ENCODE measurements around the gene PICK1.
A peak's percentile ranks its signal among the peaks of the same experiment; 100 is the strongest.

The PICK1 gene

DNA sequence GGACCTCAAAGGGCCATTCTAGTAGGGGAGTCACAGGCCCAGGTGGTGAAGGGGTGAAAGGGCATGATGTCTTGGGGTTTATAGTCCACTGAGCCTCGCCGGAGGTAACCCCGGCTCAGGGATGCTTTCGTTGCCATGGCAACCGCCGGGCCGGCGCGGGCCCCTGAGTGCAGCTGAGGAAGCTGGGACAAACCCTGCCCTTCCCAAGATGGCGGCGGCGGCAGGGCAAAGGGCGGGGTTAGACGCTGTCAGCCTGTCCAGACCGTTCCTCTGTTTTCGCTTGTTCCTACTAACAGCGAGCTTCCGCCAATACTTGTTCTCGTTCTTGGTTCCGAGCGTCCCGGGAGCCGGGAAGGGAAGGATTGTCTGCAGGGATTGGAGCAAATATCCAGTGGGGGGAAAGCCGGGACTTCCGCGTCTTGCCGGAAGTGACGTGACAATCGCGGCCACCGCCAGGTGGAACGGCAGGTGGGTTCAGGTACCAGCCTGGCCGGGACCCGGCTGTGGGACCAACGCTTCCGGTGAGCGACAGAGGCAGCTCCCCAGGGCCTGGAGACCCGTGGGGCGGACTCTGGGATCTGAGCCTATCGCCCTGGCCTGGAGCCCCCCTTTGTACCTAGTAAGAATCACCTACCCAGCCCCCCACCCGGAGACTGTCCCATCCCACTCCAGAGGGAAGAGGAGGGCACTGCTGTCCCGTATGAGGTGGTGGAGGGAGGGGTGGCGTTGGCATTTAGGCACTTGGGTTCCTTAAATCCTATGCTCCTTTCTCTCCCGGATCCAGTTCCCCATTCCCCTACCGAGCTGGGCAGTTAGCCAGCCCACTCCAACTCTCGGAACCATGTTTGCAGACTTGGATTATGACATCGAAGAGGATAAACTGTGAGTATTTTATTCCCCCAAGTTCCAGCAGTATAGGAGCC is at the start of gene PICK1:
TSS of gene PICK1 (plus strand) at position 436 of the 923 bp plus-strand sequence. CDS start at position 842, 406 bp downstream.
- FAIRE-seq = peak; percentile 91

DNA sequence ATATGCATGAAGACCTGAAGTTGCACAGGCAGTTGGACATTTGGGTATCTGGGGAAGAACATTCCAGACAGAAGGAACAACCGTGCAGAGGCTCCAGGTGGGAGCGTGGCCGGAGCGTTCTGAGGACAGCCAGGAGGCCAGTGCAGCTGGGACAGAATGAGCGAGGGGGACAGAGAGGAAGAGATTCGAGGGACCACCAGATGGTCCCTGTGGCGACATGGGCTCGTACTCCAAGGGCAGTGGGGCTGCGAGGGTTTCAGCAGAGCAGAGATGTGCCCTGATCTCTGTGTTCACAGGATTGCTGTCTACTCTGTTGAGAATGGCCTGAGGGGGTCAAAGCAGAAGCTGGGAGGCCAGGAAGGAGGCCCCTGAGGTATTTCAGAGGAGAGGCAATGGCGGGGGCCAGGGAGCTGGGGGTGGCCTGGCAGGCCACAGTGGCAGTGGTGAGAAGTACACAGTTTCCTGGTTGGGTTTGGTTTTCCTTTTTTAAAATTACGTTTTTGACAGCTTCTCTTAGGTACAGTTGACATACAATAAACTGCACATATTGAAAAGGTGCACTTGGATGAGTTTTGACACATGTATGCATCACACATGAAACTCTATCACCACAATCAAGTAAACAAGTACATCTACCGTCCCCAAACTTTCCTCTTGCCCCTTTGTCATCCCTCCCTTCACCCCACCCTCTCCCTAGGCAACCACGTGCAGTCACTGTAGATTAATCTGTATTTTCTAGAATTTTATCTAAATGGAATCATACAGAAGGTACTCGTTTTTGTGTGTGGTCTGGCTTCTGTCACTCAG is 48.0 kb upstream of the PICK1 start:
- no peak for FAIRE-seq

DNA sequence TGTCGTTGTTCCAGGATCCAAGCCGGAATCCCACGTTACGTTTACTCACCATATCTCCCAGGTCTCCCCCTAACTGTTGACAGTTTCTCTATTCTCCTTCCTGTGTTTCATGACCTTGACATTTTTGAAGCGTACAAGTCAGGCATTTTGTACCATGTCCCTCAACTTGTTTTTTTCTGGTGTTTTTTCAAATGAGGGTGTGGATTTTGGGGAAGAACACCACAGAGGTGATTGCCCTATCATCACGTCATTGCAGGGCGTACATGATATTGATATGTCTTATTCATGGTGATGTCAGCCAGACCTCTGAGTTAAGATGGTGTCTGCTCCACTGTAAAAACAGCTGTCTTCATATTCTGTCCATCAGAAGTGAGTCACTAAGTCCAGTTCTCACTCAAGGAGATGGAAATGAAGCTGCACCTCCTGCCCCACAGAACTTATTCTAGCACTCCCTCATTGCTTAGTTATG is 44.6 kb upstream of the PICK1 start:
- no peak for FAIRE-seq

DNA sequence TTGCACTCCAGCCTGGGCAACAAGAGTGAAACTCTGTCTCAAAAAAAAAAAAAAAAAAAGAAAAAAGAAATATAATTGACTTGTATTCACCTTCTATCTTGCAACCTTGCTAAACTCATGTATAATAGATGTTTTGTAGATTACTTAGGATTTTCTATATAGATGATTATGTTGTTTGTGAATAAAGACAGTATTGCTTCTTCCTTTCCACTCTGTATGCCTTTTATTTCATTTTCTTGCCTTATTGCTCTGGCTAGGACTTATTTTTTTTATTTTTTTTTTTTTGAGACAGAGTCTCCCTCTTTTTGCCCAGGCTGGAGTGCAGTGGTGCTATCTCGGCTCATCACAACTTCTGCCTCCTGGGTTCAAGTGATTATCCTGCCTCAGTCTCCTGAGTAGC is 43.1 kb upstream of the PICK1 start:
- FAIRE-seq = no peak

DNA sequence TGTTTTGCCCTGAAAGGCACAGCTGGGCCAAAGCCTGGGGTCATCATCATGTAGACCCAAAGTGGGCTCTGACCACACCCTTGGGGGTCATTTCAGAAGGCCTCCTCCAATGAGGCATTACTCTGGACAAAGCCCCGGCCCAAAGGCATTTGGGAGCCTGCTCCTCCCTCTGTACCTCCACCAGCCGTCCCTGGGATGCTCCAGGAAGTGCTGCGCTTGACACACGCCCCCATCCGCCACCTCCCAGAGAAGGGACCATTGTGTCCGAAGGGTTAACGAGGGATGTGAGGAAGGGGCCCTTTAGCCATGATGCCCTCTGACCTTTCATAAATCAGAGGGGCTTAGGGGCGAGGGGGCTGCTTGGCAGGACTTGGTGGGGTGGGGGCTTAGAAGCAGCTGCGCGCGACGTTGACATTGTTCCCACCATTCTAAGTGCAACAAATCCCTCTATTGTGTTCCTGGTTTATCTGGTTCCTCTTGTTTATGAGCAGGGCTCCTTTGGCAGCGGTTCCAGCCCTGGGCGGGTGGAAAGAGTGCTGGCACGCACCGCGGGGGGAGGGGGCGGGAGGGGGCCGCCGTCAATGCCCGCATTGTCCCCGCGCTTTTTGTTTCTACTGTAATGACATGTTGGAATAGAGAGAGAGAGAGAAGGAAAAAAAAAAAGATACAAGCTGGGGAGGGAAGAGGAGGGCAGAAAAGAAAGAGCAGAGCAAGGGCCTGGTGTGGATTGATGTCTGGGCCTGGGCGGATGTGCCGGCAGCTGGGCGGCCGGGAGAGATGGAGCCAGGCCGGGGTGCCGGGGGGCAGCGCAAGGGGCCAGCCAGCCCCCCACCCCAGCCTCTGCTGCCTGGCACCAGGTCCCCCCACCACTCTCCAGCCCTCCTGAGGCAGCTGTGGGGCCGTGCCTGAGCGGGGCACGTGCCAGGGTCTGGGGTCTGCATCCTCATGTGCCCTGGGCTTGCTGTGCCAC is 40.7 kb upstream of the PICK1 start:
- no peak for FAIRE-seq

DNA sequence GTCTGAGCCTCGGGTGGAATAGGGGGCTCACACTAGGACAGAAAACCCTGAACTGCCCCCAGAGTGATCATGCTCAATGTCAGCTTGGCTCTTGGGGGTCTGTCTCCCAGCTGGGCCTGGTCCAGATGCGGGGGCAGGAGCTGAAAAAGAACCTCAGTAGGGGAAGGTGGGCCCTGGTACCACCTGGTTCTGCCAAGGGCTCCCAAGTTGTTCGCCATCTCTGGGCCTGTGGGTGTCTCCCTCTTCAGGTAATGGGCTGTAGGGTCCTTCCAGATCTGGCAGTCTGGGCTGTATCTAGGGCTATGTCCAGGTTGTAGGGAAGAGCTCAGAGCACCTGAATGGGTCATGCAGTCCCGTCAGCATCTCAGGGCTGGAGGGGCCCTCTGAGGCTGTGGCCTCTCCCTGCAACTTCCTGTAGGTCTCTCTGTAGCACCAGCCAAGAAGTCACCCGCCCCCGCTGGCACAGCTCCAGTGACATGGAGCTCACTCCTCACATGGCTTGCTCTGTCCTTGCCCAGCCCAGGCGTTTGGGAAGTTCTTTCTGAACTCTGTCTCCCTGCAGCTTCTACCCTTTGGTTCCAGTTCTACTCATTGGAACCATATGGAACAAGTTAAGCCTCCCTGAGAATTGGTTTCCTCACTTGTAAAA is 39.8 kb upstream of the PICK1 start:
- no peak for FAIRE-seq

DNA sequence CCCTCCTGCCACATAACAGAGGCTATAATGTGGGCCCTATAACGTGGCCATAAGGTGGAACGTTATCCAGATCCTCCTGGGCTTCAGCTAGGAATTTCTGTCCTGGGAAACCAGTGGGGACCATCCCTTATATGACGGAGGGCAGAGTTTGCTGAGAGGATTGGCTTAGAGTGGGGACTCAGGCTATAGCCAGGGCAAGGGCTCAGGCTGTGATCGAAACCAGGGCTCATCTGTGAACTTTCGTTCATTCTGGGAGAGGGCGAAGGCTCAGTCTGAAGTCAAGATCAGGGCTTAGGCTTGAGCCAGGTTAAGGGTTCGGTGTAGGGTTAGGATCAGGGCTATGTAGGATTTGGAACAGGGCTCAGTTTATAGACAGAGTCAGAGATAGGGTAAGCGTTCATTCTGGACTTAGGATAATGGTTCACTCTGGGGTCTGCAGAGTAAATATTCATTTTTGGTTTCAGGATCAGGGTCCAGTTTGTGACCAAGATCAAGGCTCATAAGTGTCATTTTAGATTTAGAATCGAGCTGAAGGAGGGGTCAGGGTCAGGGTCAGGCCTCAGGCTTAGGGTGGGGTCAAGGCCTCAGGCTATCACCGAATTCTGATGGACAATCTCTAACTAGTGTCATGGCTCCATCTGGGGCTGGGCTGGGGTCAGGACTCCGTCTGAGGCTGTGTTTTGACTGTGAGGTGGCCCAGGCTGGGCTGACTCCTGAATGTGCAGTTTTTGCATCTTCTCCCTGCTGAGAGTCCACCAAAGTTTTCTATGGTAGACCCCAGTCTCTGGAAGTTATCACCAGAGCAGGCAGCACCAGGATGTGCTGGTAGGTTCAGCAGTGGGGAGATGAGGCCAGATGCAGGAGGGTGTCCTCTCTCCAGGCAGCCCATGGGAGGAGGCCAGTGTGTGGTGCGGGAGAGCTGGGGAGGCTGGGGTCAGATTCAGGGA is 39.0 kb upstream of the PICK1 start:
- no peak for FAIRE-seq

DNA sequence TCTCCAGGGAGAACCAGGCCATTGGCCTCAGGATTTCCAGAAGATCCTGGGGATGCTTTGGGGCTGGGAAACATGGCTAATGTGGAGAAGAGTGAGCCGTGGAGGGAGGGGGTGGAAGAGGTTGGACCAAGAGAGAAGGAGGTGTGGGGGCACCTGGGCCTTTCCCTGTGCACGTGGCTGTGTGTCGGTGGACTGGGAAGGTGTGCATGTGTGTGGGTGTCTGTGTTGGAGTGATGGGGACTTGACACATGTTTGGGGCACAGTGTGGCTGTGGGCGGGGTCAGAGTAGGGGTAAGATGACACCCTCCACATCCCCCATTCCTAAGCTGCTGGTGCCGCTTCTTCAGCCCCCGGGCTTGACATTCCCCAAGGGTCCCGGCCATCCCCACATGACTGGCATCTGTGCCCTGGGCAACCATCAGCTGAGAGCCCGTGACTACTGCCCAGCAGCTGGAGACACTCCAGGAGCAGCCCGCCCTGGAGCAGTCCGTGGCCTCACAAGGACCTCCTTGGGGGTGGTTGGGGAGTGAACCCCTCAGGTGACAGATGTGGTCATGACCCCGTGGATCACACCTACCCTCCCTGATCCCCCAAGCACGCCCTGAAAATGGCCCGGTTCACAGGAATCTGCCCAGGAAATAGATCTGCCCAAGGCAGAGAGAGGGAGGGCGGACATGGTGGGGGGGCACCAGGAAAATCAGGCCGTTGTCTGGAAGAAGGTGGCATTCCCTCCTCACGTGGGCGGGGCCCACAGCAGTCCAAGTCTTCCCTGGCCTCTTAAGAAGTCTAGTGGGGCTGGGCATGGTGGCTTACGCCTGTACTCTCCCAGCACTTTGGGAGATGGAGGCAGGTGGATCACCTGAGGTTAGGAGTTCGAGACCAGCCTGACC is 38.0 kb upstream of the PICK1 start:
- no peak for FAIRE-seq

DNA sequence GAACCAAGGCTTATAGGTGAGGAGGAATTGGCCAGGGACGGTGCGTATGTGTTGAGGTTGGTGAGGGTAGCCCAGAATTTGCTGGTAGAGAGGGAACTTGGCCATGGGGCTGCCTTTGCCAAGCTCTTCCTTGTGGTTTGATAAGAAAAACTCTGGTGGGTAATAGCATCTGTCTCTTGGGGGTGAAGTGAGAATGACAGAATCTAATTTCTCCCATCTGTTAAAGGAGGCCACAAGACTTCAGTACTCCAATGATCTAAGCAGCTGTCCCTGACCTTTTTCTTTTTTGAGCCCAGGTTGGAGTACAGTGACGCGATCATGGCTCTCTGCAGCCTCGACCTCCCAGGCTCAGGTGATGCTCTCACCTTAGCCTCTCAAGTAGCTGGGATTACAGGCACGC is 36.0 kb upstream of the PICK1 start:
- FAIRE-seq = no peak

DNA sequence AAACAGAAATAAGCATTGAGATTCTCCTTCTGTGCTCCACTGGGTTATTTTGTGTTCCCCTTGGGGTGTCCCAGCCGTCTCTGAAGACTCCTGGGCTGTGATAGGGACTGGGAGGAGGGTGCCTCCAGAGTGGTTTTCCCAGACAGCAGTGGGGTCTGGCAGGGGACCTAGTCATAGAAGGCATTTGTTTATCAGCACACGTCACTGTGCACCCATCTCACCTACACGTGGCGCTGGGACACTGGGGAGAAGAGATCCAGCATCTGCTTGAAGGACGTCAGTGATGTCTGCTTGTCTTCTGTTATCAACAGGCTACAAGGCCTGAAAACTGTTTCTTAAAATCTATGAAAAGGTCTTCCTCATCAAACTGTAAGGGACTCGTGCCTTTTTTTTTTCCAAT is 34.2 kb upstream of the PICK1 start:
- FAIRE-seq = no peak

DNA sequence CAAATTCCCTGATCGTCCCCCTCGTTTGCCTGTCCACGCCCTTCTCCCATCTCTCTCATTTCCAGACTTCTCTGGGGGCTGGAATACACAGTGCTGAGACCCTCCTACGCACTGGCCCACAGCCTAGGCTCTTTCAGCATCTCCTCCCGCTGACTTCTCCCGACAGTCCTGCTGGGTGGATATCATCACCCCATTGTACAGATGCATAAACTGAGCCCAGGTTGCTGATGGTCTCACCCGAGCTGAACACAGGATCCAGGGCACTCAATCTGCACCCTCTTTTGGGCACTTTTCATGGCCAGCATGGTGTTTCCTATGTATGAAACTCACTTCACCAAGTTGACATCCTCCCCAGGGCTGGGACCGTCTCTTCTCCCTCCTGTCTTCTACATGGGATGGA is 31.7 kb upstream of the PICK1 start:
- no peak for FAIRE-seq

DNA sequence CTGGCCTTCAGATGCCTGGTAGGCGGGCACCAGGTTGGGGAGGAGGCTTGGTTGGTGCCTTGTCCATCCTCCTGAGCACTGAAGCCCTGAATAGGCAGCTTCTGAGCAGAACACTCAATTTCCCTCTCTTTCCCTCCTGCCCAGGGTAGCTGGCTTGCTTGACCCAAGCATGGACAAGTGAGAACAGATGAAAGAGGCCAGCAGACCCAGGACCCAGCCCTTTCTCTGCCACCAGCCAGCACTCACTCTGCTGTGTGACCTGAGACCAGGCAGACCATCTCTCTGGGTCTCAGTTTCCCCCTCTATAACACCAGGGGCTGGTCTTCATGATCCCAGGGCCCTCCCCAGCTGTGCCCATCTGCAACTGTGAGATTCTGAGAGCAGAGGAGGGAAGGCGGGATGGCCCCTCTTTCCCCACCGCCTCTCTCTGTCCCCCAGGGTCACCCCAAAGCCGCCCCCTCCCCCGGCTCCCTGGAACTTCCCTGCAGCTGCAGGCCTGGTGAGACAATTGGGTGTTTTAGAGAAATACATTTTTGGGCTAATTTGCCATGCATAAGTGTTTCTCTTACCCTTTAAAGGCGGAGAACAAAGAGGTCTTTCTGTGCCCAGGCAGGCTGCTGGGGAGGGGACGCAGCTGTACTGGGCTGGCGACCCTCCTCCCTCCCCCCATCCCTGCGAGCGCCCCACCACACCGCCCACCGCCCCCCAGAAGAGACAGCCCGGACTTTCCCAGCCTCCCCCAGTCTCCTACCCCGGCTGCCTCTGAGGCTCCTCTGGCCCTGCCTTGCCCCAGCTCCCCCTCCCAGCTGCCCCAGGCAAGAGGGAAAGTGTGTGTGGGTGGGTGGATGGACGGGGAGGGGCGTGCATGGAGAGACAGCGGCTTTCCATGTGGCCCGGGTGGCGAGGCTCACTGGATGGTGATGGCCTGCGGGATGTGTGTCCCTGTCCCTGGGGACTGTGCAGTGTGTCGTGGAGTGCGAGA is 30.8 kb upstream of the PICK1 start:
- no peak for FAIRE-seq

DNA sequence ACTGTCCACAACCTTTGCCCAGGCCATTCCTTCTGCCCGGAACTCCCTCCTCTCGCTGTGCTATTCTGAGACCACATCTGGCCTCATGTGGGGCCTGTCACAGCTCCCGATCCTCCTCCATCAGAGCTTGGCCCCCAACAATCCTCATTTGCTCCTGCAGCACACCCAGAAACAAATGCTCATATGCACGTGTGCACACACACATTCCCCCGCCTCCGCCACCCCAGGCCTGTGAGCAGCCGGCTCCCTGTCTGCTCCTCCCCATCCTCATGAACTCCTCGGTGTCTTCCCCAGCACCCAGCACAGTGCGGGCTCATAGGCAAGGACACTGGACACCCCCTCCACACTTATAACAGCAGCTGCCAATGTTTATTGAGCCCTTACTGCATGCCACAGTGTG is 29.7 kb upstream of the PICK1 start:
- FAIRE-seq = no peak

DNA sequence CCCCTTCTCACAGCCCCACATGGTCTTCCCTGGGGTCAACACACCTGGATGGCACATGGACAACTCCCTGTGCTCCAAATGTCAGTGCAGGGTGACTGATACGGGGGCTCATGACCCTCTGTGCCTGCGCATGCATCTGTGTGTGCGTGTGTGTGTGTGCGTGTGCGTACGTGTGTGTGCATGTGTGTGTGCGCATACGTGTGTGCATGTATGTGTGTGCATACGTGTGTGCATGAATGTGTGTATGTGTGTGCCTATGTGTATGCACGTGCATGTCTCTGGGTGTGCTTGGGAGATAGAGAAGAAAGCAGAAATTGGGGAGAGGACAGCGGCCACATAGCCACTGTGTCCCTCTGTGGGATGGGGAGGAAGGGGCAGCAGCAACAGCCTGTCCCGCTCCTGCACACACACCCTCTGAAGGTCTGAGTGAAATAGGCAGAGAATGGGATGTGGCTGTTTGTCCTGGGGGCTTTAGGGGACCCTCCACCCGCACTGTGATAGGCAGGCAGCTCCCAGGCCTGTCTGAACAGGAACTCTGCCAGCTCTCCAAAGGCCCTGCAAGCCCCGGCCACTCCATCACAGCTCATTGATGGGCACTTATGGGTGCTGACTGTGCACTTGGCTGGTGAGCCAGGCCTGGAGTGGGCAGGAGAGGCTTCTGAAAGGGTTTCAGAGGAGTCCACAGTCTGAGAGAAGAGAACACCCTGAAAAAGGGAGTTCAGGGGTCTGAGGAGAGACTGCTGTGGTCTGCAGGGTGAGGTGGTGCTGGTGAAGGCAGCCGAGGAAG is 28.7 kb upstream of the PICK1 start:
- FAIRE-seq = no peak

DNA sequence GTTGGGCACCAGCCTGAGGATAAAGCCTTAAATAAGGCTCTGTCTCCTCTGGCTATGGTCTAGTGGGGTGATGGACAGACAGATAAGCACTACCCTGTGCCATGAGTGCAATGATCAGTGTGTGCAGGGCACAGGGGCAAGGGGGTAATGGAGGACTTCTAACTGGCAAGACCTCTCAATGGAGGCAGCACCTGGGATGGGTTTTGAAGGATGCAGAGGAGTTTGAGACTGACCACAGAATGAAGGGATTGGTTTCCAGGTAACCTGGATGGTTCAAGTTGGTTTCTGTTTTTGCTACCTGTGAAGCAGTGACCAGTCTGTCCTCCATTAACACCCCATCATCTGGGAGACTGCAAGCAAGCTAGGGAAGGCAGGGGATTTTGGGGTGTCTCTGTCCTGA is 27.8 kb upstream of the PICK1 start:
- FAIRE-seq = no peak

DNA sequence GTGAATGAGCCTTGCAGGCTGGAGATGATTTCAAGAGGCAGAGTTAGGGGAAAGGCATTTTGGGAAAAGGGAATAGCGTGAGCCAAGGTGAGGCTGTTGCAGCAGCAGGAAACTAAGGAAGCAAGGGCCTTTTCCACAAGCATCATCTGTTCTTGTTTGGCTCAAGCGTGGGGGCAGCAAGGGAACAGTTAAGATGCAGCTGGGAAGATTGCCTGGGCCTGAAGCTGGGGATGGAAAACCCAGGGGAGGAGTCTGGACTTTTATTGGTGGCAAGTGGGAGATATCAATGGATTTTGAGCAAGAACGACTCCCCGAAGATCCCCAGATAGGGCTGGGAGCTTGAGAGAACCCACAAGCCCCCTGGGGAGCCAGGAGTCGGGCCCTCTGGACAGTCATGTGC is 27.3 kb upstream of the PICK1 start:
- no peak for FAIRE-seq

DNA sequence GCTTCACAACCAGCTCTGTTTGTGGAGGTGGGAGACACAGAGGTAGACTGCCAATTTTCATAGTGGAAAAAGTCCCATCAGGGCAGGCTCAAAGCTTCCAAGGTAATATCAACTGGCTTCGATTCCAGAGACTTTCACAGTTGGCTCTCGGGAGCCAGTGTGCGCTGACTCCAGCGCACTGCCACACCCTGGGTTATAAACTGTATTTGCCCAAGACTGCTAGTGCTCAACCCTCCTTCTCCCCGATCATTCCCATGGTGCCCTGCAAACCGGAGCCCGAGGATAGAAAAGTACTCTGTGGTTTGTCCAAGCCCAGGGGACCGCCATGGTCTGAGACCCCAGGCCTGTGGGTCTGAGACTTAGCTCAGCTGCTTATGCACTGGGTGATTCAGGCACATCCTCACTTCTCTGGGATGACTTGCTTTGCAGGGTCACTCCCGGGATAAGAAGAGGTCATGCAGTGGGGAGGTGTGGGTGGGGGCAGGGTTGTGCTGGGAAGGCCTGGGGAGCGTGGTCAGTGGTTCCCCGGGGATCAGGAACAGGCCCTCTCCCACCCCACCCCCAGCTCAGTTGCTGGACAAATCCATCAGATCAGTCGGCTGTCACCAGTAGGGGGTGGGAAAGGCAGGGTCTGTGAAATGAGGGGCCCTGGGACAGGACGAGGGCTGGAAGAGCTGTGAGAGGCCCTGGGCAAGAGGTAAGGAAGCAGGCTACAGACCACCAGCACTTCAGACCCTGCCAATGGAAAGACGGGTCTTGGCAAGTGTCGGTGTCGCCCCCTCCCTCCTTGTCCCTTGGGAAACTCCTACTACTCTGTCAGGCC is 26.7 kb upstream of the PICK1 start:
- no peak for FAIRE-seq
